HEK293 (cell line): ENCODE measurements around the gene TGM5.

Experiments
- CTCF ChIA-PET: fragments of 350-600 bp; formaldehyde crosslinking; extraction: SDS; loops from one replicate; lab custom pipeline; 2021; ENCODE audit warnings: antibody characterized with exemption; lab: Yijun Ruan, JAX
- POLR2A ChIA-PET: fragments of 300-600 bp; formaldehyde crosslinking; extraction: SDS; loops from one replicate; lab custom pipeline; 2020; ENCODE audit warnings: antibody characterized with exemption, inconsistent platforms; lab: Yijun Ruan, JAX
- H3K27ac ChIP-seq: fragments of 200-500 bp; sonication (Bioruptor generic); 2 replicates; pipeline ENCODE4 v1.5.1; 2014; ENCODE audit warnings: low read depth, low read length, control low read depth, inconsistent platforms; ENCODE audit errors: extremely low read depth
- H3K36me3 ChIP-seq, 2 experiments: fragments of 200-500 bp in 1 of 2; sonication (Bioruptor generic) in 1 of 2; 1 replicate in 1 of 2; 2 replicates in 1 of 2; pipeline ENCODE4 v1.5.1; 2014 to 2017; ENCODE audit warnings: inconsistent platforms in 2 of 2, low read length in 2 of 2; ENCODE audit not compliant: control insufficient read depth in 2 of 2, insufficient read depth in 1 of 2
- H3K4me1 ChIP-seq: fragments of 200-500 bp; sonication (Bioruptor generic); 2 replicates; pipeline ENCODE4 v1.5.1; 2014; ENCODE audit warnings: mild to moderate bottlenecking, low read length, inconsistent platforms; ENCODE audit not compliant: control insufficient read depth, insufficient read depth
- H3K4me3 ChIP-seq: 2 replicates; pipeline ENCODE4 v1.5.1; 2011; ENCODE audit warnings: low read depth, mild to moderate bottlenecking, control low read depth, low read length, moderate library complexity
- H3K9me3 ChIP-seq: fragments of 200-500 bp; sonication (Bioruptor generic); 2 replicates; pipeline ENCODE4 v1.5.1; 2014; ENCODE audit warnings: low read depth, low read length, inconsistent platforms; ENCODE audit not compliant: control insufficient read depth, insufficient read depth
- ATF2 ChIP-seq: fragments of 450-650 bp; formaldehyde crosslinking; IDR thresholded peaks from 2 replicates; pipeline ENCODE4 v1.5.1; 2016; ENCODE audit warnings: missing biosample characterization, missing genetic modification characterization, low read depth
- EGR2 ChIP-seq: fragments of 450-650 bp; formaldehyde crosslinking; IDR thresholded peaks from 2 replicates; pipeline ENCODE4 v1.5.1; 2016; ENCODE audit warnings: low read depth, missing biosample characterization, missing genetic modification characterization
- FEZF1 ChIP-seq: fragments of 450-650 bp; formaldehyde crosslinking; IDR thresholded peaks from 2 replicates; pipeline ENCODE4 v1.5.1; 2016; ENCODE audit warnings: missing biosample characterization, missing genetic modification characterization
- KLF7 ChIP-seq: fragments of 450-650 bp; formaldehyde crosslinking; IDR thresholded peaks from 2 replicates; pipeline ENCODE4 v1.5.1; 2016; ENCODE audit warnings: missing biosample characterization, missing genetic modification characterization, borderline replicate concordance
- MEIS1 ChIP-seq: sonication (generic); formaldehyde crosslinking; IDR thresholded peaks from 2 replicates; pipeline ENCODE4 v1.8.1; 2022; ENCODE audit warnings: missing genetic modification reagents, mild to moderate bottlenecking, borderline replicate concordance
- MYNN ChIP-seq: fragments of 450-650 bp; formaldehyde crosslinking; IDR thresholded peaks from 2 replicates; pipeline ENCODE4 v1.5.1; 2016; ENCODE audit warnings: missing biosample characterization, missing genetic modification characterization, borderline replicate concordance
- SCRT1 ChIP-seq: fragments of 450-650 bp; formaldehyde crosslinking; IDR thresholded peaks from 2 replicates; pipeline ENCODE4 v1.5.1; 2016; ENCODE audit warnings: missing biosample characterization, missing genetic modification characterization, borderline replicate concordance
- ZBTB8A ChIP-seq: fragments of 450-650 bp; formaldehyde crosslinking; IDR thresholded peaks from 2 replicates; pipeline ENCODE4 v1.5.1; 2016; ENCODE audit warnings: missing biosample characterization, missing genetic modification characterization
- ZFHX2 ChIP-seq: fragments of 450-650 bp; formaldehyde crosslinking; conservative IDR thresholded peaks from 2 replicates; pipeline ENCODE4 v1.5.1; 2016; ENCODE audit warnings: missing biosample characterization, missing genetic modification characterization
- ZNF19 ChIP-seq: fragments of 450-650 bp; formaldehyde crosslinking; IDR thresholded peaks from 2 replicates; pipeline ENCODE4; 2016; ENCODE audit warnings: missing biosample characterization, missing genetic modification characterization, low read depth
- ZNF202 ChIP-seq: fragments of 450-650 bp; formaldehyde crosslinking; IDR thresholded peaks from 2 replicates; pipeline ENCODE4 v1.5.1; 2016; ENCODE audit warnings: missing biosample characterization, missing genetic modification characterization, borderline replicate concordance
- ZNF221 ChIP-seq: fragments of 450-650 bp; formaldehyde crosslinking; IDR thresholded peaks from 2 replicates; pipeline ENCODE4 v1.5.1; 2017; ENCODE audit warnings: missing biosample characterization, missing genetic modification characterization, borderline replicate concordance
- ZNF324 ChIP-seq: fragments of 450-650 bp; formaldehyde crosslinking; IDR thresholded peaks from 2 replicates; pipeline ENCODE4 v1.5.1; 2016; ENCODE audit warnings: missing biosample characterization, missing genetic modification characterization
- ZNF660 ChIP-seq: fragments of 450-650 bp; IDR thresholded peaks from 2 replicates; pipeline ENCODE4 v1.5.1; 2018; ENCODE audit warnings: missing biosample characterization, mild to moderate bottlenecking, missing genetic modification characterization
- ZNF747 ChIP-seq: fragments of 450-650 bp; formaldehyde crosslinking; IDR thresholded peaks from 2 replicates; pipeline ENCODE4 v1.5.1; 2016; ENCODE audit warnings: missing biosample characterization, missing genetic modification characterization
- ZNF777 ChIP-seq: fragments of 450-650 bp; formaldehyde crosslinking; IDR thresholded peaks from 2 replicates; pipeline ENCODE4 v1.5.1; 2017; ENCODE audit warnings: missing biosample characterization, missing genetic modification characterization, borderline replicate concordance
- ZNF791 ChIP-seq: fragments of 450-650 bp; formaldehyde crosslinking; IDR thresholded peaks from 2 replicates; pipeline ENCODE4 v1.5.1; 2016; ENCODE audit warnings: missing biosample characterization, missing genetic modification characterization
- ZSCAN18 ChIP-seq: fragments of 450-650 bp; formaldehyde crosslinking; IDR thresholded peaks from 2 replicates; pipeline ENCODE4 v1.5.1; 2016; ENCODE audit warnings: missing biosample characterization, missing genetic modification characterization

TGM5 gene

GRCh38 chr15:43238671-43239131 lies 28.0 kb downstream of the TGM5 start (continued):
- TF ChIP-seq ATF2 (tag by site-specific recombination) = no peak

- POLR2A ChIA-PET = no interaction called here
- TF ChIP-seq ZNF19 (tag by site-specific recombination) (no peak), MEIS1 (no peak), EGR2 (peak; percentile 36), ZFHX2 (tag by site-specific recombination) (peak; percentile 29; the same call in 1 of the 2 replicates), KLF7 (no peak)
Observed at GRCh38 chr15:43237842-43238470, 28.8 kb downstream of the TGM5 start.

GRCh38 chr15:43235536-43235935 lies 31.2 kb downstream of the TGM5 start:
- Histone ChIP-seq H3K27ac (no peak overlapping the region), H3K36me3 (no peaks in the 10 kb centered on the region), H3K9me3 (no peaks in the 10 kb centered on the region)
- CTCF ChIA-PET = interaction anchor here (1.1 kb wide), 1 partner anchor 31 kb away, joined by 3 read pairs; no protein-coding TSS in a partner anchor
- TF ChIP-seq FEZF1 (tag by site-specific recombination) (no peak), ZNF791 (no peak), ZNF221 (tag by site-specific recombination) (no peak), ZNF660 (tag by site-specific recombination) (no peak), ZNF777 (tag by site-specific recombination) (no peak), ZNF747 (tag by site-specific recombination) (no peak)
- TF ChIP-seq, all 188 proteins: peak for 0
- Histone ChIP-seq H3K4me3 (no peak overlapping the region), H3K4me1 (no peaks in the 10 kb centered on the region)
- POLR2A ChIA-PET = no interaction called here

More at GRCh38 chr15:43237842-43238470, 28.8 kb downstream of the TGM5 start:
- Histone ChIP-seq H3K9me3 (no peaks in the 10 kb centered on the region), H3K4me1 (no peaks in the 10 kb centered on the region), H3K4me3 (no peak overlapping the region), H3K36me3 (no peaks in the 10 kb centered on the region), H3K27ac (no peak overlapping the region)
- CTCF ChIA-PET = no interaction called here

- ChIA-PET POLR2A (no interaction called here), CTCF (interaction anchor here (1.1 to 6.0 kb wide), 3 partner anchors 8 to 53 kb away, joined by 3 to 26 read pairs (median 4); no protein-coding TSS in a partner anchor)
- H3K36me3 ChIP-seq = no peaks in the 10 kb centered on the region
- no peaks in the 10 kb centered on the region for H3K9me3 ChIP-seq
- H3K4me3 ChIP-seq = no peak overlapping the region
- no peak overlapping the region for H3K27ac ChIP-seq
- H3K4me1 ChIP-seq = no peaks in the 10 kb centered on the region
- TF ChIP-seq SCRT1 (tag by site-specific recombination) (no peak), ZBTB8A (tag by site-specific recombination) (no peak), ZNF324 (tag by site-specific recombination) (no peak), ZNF202 (tag by site-specific recombination) (no peak), MYNN (tag by site-specific recombination) (no peak), ZSCAN18 (tag by site-specific recombination) (no peak)
- TF ChIP-seq, all 188 proteins: peak for 0
Observed at GRCh38 chr15:43232289-43232874, 34.3 kb downstream of the TGM5 start.
